ENCODE data around the gene MAN2A2.

DNA sequence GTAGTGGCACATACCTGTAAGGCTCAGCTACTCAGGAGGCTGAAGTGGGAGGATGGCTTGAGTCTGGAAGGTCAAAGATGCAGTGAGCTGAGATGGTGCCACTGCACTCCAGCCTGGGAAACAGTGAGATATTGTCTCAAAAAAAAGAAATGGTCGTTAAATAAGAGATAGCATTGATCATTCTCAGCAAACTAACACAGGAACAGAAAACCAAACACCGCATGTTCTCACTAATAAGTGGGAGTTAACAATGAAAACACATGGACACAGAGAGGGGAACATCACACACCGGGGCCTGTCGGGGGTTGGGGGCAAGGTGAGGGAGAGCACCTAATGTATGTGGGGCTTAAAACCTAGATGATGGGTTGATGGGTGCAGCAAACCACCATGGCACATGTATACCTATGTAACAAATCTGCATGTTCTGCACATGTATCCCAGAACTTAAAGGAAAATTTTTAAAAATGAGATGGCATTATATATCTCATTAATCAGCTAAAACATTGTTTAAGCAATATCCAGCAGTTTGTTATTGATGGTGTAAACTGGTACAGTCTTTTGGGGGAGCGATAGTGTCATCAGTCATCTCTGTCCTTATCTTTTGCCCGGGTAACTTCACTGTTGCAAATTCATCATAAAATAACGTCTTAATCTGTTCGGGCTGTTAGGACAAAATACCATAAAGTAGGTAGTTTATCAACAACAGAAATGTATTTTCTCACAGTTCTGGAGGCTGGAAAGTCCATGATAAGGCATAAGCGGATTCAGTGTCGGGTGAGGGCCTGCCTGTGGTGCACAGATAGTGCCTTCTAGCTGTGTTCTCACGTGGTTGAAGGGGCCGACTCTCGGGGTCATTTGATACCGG lies 1.7 kb upstream of the MAN2A2 start:
- TF ChIP-seq, protein P1, sequence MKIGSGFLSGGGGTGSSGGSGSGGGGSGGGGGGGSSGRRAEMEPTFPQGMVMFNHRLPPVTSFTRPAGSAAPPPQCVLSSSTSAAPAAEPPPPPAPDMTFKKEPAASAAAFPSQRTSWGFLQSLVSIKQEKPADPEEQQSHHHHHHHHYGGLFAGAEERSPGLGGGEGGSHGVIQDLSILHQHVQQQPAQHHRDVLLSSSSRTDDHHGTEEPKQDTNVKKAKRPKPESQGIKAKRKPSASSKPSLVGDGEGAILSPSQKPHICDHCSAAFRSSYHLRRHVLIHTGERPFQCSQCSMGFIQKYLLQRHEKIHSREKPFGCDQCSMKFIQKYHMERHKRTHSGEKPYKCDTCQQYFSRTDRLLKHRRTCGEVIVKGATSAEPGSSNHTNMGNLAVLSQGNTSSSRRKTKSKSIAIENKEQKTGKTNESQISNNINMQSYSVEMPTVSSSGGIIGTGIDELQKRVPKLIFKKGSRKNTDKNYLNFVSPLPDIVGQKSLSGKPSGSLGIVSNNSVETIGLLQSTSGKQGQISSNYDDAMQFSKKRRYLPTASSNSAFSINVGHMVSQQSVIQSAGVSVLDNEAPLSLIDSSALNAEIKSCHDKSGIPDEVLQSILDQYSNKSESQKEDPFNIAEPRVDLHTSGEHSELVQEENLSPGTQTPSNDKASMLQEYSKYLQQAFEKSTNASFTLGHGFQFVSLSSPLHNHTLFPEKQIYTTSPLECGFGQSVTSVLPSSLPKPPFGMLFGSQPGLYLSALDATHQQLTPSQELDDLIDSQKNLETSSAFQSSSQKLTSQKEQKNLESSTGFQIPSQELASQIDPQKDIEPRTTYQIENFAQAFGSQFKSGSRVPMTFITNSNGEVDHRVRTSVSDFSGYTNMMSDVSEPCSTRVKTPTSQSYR (CRISPR knock-in tag; IDR thresholded peaks at IDR 0.05), result no peak
- TF ChIP-seq, protein P2, sequence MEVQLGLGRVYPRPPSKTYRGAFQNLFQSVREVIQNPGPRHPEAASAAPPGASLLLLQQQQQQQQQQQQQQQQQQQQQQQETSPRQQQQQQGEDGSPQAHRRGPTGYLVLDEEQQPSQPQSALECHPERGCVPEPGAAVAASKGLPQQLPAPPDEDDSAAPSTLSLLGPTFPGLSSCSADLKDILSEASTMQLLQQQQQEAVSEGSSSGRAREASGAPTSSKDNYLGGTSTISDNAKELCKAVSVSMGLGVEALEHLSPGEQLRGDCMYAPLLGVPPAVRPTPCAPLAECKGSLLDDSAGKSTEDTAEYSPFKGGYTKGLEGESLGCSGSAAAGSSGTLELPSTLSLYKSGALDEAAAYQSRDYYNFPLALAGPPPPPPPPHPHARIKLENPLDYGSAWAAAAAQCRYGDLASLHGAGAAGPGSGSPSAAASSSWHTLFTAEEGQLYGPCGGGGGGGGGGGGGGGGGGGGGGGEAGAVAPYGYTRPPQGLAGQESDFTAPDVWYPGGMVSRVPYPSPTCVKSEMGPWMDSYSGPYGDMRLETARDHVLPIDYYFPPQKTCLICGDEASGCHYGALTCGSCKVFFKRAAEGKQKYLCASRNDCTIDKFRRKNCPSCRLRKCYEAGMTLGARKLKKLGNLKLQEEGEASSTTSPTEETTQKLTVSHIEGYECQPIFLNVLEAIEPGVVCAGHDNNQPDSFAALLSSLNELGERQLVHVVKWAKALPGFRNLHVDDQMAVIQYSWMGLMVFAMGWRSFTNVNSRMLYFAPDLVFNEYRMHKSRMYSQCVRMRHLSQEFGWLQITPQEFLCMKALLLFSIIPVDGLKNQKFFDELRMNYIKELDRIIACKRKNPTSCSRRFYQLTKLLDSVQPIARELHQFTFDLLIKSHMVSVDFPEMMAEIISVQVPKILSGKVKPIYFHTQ (CRISPR knock-in tag; IDR thresholded peaks at IDR 0.05), result no peak
- TF ChIP-seq NFYB (CRISPR knock-in tag; conservative IDR thresholded peaks at IDR 0.05; ENCODE audit: low read depth), result no peak

Measured in WTC11 (cell line).